ENCODE results near the gene YAP1.

YAP1 gene

GRCh38 chr11:102253020-102253715 lies 142.9 kb downstream of the YAP1 start:
- TF ChIP-seq EZH2phosphoT487 (IDR thresholded peaks at IDR 0.05; ENCODE audit: borderline replicate concordance, low read length) (no peak), CTCF (IDR thresholded peaks at IDR 0.05; ENCODE audit: low read depth, low read length, poor library complexity, severe bottlenecking) (no peak)
- Histone ChIP-seq H3K4me1 (ENCODE audit: control insufficient read depth, low read length) (no peaks in the 10 kb centered on the region), H3F3A (ENCODE audit: control insufficient read depth, insufficient read depth) (no peaks in the 10 kb centered on the region), H3K4me3 (ENCODE audit: low read length) (no peak overlapping the region), H3K27me3 (ENCODE audit: control insufficient read depth, low read length) (no peaks in the 10 kb centered on the region), H3K27ac (ENCODE audit: low read depth, low read length) (no peak overlapping the region), H3K9me3 (ENCODE audit: control insufficient read depth, insufficient read depth, low read length) (no peaks in the 10 kb centered on the region), H3K9me2 (replicated peaks; ENCODE audit: control insufficient read depth, low read length) (no peaks in the 10 kb centered on the region), H4K20me1 (ENCODE audit: control insufficient read depth, insufficient read depth, low read depth, low read length) (no peaks in the 10 kb centered on the region), H3K79me2 (ENCODE audit: control insufficient read depth, low read length) (no peaks in the 10 kb centered on the region), H3K4me2 (ENCODE audit: low read length) (no peak overlapping the region), H3K36me3 (ENCODE audit: control insufficient read depth, low read length) (no peaks in the 10 kb centered on the region)

- H3K4me1 ChIP-seq (ENCODE audit: control insufficient read depth, low read length): no peaks in the 10 kb centered on the region
- H3F3A ChIP-seq (ENCODE audit: control insufficient read depth, insufficient read depth): no peaks in the 10 kb centered on the region
- TF ChIP-seq EZH2phosphoT487 (IDR thresholded peaks at IDR 0.05; ENCODE audit: borderline replicate concordance, low read length) (no peak), CTCF (IDR thresholded peaks at IDR 0.05; ENCODE audit: low read depth, low read length, poor library complexity, severe bottlenecking) (peak; percentile 62)
- no peaks in the 10 kb centered on the region for H4K20me1 ChIP-seq (ENCODE audit: control insufficient read depth, insufficient read depth, low read depth, low read length)
- no peak overlapping the region for H3K4me3 ChIP-seq (ENCODE audit: low read length)
- no peaks in the 10 kb centered on the region for H3K9me3 ChIP-seq (ENCODE audit: control insufficient read depth, insufficient read depth, low read length)
- no peaks in the 10 kb centered on the region for H3K27me3 ChIP-seq (ENCODE audit: control insufficient read depth, low read length)
- H3K27ac ChIP-seq (ENCODE audit: low read depth, low read length): no peak overlapping the region
- no peaks in the 10 kb centered on the region for H3K79me2 ChIP-seq (ENCODE audit: control insufficient read depth, low read length)
- no peak overlapping the region for H3K4me2 ChIP-seq (ENCODE audit: low read length)
- no peaks in the 10 kb centered on the region for H3K9me2 ChIP-seq (replicated peaks; ENCODE audit: control insufficient read depth, low read length)
- no peaks in the 10 kb centered on the region for H3K36me3 ChIP-seq (ENCODE audit: control insufficient read depth, low read length)
Observed at GRCh38 chr11:102254047-102254446, 143.8 kb downstream of the YAP1 start.

GRCh38 chr11:102256251-102256650 lies 146.0 kb downstream of the YAP1 start:
- Histone ChIP-seq H4K20me1 (ENCODE audit: control insufficient read depth, insufficient read depth, low read depth, low read length) (no peaks in the 10 kb centered on the region), H3F3A (ENCODE audit: control insufficient read depth, insufficient read depth) (no peaks in the 10 kb centered on the region), H3K4me3 (ENCODE audit: low read length) (no peak overlapping the region), H3K27me3 (ENCODE audit: control insufficient read depth, low read length) (no peaks in the 10 kb centered on the region), H3K27ac (ENCODE audit: low read depth, low read length) (no peak overlapping the region), H3K4me2 (ENCODE audit: low read length) (no peak overlapping the region), H3K36me3 (ENCODE audit: control insufficient read depth, low read length) (no peaks in the 10 kb centered on the region), H3K79me2 (ENCODE audit: control insufficient read depth, low read length) (no peaks in the 10 kb centered on the region), H3K4me1 (ENCODE audit: control insufficient read depth, low read length) (no peaks in the 10 kb centered on the region), H3K9me3 (ENCODE audit: control insufficient read depth, insufficient read depth, low read length) (no peaks in the 10 kb centered on the region), H3K9me2 (replicated peaks; ENCODE audit: control insufficient read depth, low read length) (no peaks in the 10 kb centered on the region)
- no peak for TF ChIP-seq CTCF (IDR thresholded peaks at IDR 0.05; ENCODE audit: low read depth, low read length, poor library complexity, severe bottlenecking)
- no peak for TF ChIP-seq EZH2phosphoT487 (IDR thresholded peaks at IDR 0.05; ENCODE audit: borderline replicate concordance, low read length)
